Lower leg skin (tissue), 3 donors: ENCODE results near the gene LIX1L.

Experiments
- CTCF ChIP-seq, 3 donors: fragments of 450-650 bp; IDR thresholded peaks; one replicate each; pipeline ENCODE4 v1.5.1; 2016; ENCODE audit warnings: antibody characterized with exemption in 3 of 3, mild to moderate bottlenecking in 3 of 3, moderate library complexity in 2 of 3
- POLR2A ChIP-seq, 2 donors: fragments of 450-650 bp; IDR thresholded peaks; one replicate each; pipeline ENCODE4 v1.6.1; 2016 to 2017; ENCODE audit warnings: antibody characterized with exemption in 2 of 2, mild to moderate bottlenecking in 1 of 2, moderate library complexity in 1 of 2

GRCh38 chr1:145912128-145912641 is 45.6 kb downstream of the LIX1L start:
- no peak for TF ChIP-seq CTCF (IDR thresholded peaks at IDR 0.05)
- no peak for TF ChIP-seq POLR2A (IDR thresholded peaks at IDR 0.05)
